Urothelium cell line (cell line): Measurements from ENCODE around the gene CORO1C.
"Not testable (repeated sequence)": the region's sequence is repeated elsewhere in the genome, so short reads cannot be mapped to it uniquely, and the experiment has no call there.

ENCODE experiments used
- DNase-seq: peaks from one replicate; pipeline ENCODE4 v3.0.0; 2011; ENCODE audit warnings: low spot score, mixed read lengths
- FAIRE-seq: peaks from 2 replicates; lab custom pipeline; 2011; peaks lifted over from hg19 to GRCh38; lab: Jason Lieb, UNC

The CORO1C gene

GRCh38 chr12:108679106-108679681 lies 52.1 kb downstream of the CORO1C start:
- no peak for FAIRE-seq
- no peak for DNase-seq

GRCh38 chr12:108678104-108678730 lies 53.1 kb downstream of the CORO1C start:
- FAIRE-seq (no peak), DNase-seq (no peak)

- DNase-seq (no peak), FAIRE-seq (no peak)
Measured at GRCh38 chr12:108677381-108677780, 53.9 kb downstream of the CORO1C start.

- DNase-seq = no peak
- FAIRE-seq = no peak
Measured at GRCh38 chr12:108676707-108677106, 54.6 kb downstream of the CORO1C start.

- FAIRE-seq (no peak), DNase-seq (no peak)
Measured at GRCh38 chr12:108675792-108676191, 55.5 kb downstream of the CORO1C start.

DNA sequence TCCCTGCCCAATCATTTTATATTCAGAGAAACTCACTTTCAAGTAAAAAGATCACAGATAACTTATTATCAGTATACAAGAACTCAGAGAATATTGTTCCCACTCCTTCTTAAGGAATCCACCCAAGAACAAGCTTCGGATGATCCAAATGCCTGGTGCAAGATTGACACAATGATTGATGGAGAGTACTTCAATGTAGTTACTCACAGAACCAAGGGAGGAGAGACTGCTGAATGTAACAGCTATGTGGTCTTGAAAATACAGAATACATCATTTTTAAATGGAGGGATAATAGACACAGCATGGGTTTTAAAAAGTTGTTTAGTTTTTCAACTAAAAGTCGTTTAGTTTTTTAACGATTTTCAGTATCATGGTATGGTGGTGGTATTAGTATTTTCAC lies 59.3 kb downstream of the CORO1C start:
- FAIRE-seq = no peak

DNA sequence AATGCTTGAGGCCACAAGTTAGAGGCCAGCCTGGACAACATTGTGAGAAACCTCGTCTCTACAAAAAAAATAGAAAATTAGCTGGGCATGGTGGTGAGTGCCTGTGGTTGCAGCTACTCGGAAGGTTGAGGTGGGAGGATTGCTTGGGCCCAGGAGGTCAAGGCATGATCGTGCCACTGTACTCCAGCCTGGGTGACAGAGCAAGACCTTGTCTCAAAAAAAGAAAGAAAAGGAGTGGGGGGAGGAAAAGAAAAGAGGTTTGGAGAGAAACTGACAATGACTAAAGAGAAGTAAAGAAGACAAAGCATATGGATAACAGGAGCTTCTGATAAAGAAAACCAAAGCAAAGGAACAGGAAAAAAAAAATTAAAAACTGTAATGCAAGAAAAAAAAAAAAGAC lies 60.2 kb downstream of the CORO1C start:
- FAIRE-seq = no peak
- DNase-seq = no peak

More for the DNA sequence above, 59.3 kb downstream of the CORO1C start:
- DNase-seq = no peak

GRCh38 chr12:108670066-108670631 lies 61.2 kb downstream of the CORO1C start:
- FAIRE-seq (no peak), DNase-seq (no peak)

- DNase-seq (no peak), FAIRE-seq (no peak)
Measured at GRCh38 chr12:108668542-108668941, 62.8 kb downstream of the CORO1C start.

DNA sequence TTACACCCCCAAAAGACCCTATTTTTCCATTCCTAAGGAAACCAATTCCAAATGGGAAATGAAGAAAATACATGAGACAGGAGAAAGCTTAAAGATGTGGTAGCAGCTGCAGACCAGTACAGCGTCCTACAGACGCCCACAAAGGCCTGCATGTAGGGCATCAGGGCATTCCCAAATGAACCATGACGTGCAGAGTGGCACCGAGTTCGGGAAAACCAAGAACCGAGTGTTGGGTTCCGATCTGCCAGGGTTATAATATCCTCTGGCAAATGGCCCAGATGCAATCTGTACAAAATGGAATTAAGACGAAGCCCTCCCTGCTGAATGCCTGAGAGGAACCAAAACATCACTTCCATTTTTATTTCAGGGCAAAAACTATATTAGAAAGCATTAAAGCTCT lies 63.3 kb downstream of the CORO1C start:
- DNase-seq (no peak), FAIRE-seq (no peak)

DNA sequence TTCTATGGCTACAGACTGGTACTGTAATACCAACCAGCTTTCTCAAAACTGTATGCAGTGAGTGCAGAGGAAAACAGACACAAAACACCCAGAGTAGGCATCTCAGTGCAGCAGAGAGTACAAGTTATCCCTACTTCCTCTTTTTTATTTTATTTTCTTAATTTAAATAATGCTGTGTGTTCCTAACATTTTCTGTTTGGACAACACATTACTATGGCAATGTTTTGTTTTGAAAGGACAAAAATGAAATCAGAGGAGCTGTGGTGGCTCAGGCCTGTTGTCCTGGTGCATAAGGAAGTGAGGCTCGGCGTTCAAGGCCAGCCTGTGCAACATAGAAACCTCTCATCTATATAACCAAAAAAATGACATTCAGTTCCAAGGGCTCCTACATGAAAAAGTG lies 64.0 kb downstream of the CORO1C start:
- DNase-seq = no peak
- FAIRE-seq = no peak

GRCh38 chr12:108666401-108666881 lies 64.9 kb downstream of the CORO1C start:
- no peak for DNase-seq
- no peak for FAIRE-seq

- FAIRE-seq = no peak
- no peak for DNase-seq
Measured at GRCh38 chr12:108665608-108666202, 65.6 kb downstream of the CORO1C start.

- no peak for FAIRE-seq
Measured at GRCh38 chr12:108664338-108665258, 66.7 kb downstream of the CORO1C start.

DNA sequence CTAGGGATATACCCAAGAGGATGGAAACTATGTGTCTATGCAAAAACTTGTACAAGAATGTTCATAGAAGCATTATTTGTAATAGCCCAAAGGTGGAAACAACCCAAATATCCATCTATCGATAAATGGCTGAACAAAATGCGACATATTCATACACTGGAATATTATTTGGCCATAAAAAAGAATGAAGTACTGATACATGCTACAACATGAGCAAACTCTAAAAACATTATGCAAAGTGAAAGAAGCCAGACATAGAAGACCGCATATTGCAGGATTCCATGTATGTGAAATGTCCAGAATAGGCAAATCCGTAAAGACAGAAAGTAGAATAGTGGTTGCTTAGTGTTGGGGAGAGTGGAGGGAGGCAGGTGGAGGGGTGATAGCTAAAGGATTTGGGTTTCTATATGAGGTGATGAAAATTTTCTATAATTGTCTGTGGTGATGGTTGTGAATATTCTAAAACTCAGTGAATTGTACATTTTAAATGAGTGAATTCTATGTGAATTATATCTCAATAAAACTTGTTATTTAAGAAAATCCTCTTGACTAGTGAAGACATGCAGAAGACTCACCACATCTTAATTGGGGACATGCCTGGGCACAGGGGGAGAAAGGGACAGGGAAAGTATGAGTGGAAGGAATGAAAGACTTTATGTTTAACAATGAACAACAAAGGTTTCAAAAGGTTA lies 67.8 kb downstream of the CORO1C start:
- DNase-seq (no peak), FAIRE-seq (no peak)

More at GRCh38 chr12:108664338-108665258, 66.7 kb downstream of the CORO1C start:
- DNase-seq = peak; percentile 65

- not testable (repeated sequence) for DNase-seq, FAIRE-seq
Measured at GRCh38 chr12:108658115-108658514, 73.2 kb downstream of the CORO1C start.

- FAIRE-seq (no peak), DNase-seq (no peak)
Measured at GRCh38 chr12:108657130-108657745, 74.1 kb downstream of the CORO1C start.

DNA sequence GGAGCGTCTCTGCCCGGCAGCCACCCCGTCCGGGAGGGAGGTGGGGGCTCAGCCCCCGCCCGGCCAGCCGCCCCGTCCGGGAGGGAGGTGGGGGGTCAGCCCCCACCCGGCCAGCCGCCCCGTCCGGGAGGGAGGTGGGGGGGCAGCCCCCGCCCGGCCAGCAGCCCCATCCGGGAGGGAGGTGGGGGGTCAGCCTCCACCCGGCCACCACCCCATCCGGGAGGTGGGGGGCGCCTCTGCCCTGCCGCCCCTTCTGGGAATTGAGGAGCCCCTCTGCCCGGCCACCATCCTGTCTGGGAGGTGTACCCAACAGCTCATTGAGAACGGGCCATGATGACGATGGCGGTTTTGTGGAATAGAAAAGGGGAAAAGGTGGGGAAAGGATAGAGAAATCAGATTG lies 75.1 kb downstream of the CORO1C start:
- DNase-seq, FAIRE-seq: not testable (repeated sequence)

- DNase-seq, FAIRE-seq: not testable (repeated sequence)
Measured at GRCh38 chr12:108655812-108656175, 75.5 kb downstream of the CORO1C start.

- FAIRE-seq, DNase-seq: not testable (repeated sequence)
Measured at GRCh38 chr12:108654622-108655021, 76.7 kb downstream of the CORO1C start.
